Measurements from ENCODE around the gene PRRG2.

The PRRG2 gene

DNA sequence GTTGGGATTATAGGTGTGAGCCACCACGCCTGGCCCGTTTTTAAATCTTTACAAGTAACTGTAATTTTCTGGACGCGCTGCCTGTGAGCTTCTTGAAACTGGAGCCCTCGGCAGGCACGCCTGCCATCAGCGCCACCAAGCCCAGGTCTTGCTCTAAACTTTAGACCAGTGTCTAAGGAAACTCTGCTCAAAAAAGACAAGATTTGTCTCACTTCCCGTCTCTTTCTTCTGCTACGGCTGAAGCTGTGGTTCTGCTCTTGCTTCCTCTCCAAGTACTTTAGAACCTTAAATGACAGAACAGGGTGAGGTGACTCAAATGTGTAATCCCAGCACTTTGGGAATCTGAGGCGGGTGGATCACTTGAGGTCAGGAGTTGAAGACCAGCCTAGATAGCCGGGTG, 28.4 kb upstream of the PRRG2 start:
- no peak for DNase-seq (ENCODE audit: extremely low read depth, low read depth)
- TF ChIP-seq, protein P1, sequence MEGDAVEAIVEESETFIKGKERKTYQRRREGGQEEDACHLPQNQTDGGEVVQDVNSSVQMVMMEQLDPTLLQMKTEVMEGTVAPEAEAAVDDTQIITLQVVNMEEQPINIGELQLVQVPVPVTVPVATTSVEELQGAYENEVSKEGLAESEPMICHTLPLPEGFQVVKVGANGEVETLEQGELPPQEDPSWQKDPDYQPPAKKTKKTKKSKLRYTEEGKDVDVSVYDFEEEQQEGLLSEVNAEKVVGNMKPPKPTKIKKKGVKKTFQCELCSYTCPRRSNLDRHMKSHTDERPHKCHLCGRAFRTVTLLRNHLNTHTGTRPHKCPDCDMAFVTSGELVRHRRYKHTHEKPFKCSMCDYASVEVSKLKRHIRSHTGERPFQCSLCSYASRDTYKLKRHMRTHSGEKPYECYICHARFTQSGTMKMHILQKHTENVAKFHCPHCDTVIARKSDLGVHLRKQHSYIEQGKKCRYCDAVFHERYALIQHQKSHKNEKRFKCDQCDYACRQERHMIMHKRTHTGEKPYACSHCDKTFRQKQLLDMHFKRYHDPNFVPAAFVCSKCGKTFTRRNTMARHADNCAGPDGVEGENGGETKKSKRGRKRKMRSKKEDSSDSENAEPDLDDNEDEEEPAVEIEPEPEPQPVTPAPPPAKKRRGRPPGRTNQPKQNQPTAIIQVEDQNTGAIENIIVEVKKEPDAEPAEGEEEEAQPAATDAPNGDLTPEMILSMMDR (IDR thresholded peaks at IDR 0.05; ENCODE audit: low read depth, low read length, missing control alignments), result no peak
- no peak overlapping the region for H3K4me3 ChIP-seq (replicated peaks; ENCODE audit: low read depth, low read length)

DNA sequence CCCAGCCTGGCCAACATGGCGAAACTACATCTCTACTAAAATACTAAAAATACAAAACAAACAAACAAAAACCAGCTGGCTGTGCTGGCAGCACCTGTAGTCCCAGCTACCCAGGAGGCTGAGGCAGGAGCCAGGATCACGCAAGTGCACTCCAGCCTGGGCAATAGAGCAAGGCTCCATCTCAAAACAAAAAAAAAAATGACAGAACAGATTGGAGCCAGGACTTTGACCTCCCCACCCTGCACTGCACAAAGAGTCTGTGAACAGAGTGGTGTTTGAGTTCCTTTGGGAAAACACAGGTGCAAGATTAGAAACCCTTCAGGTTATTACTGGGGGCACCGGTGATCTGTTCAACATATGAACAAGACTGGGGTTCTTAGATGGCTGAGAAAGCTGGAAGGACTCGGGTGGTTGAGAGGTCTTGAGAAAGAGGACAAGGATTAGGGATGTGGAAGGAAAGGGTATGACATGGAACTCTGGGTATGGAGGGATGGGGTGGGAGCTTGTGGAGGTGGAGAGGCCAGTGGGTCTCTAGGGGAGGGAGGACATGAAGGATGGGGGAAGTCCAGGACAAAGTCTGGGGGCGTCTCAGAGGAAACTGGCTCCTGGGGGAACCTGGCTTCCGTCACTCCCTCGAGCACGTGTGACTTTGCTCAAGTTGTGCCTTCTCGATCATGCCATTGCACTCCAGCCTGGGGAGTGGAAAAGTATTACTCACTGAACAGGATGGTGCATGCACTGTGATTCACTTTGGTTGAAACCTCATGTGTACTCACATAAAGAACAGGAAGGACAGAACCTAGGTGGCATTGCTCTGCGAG, 27.5 kb upstream of the PRRG2 start:
- no peak overlapping the region for H3K4me3 ChIP-seq (replicated peaks; ENCODE audit: low read depth, low read length)
- TF ChIP-seq, protein P1 (IDR thresholded peaks at IDR 0.05; ENCODE audit: low read depth, low read length, missing control alignments), result no peak
- DNase-seq (ENCODE audit: extremely low read depth, low read depth), result no peak

DNA sequence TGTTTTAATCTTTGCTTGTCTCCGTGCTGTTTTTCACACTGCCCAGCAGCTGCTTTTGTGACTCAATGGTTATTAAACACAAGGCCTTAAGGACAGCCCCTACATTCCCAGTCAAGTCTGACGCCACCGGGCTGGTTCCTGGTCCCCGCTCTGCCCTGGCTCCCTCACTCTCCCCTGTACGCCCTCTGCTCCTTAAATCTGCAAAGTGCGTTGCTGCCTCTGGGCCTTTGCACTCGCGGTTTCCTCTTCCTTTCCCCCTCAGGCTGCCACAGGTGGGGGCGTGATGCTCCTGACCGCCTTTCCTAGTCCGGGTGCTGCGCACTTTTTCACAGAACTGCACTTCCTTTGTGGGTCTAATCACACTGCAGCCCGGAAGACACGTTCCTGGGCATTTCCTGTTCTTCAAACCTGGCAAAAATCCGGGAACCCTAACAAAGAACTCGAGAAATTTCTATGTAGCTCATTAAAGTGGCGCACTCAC, 26.4 kb upstream of the PRRG2 start:
- TF ChIP-seq, protein P1 (IDR thresholded peaks at IDR 0.05; ENCODE audit: low read depth, low read length, missing control alignments), result no peak
- H3K4me3 ChIP-seq (replicated peaks; ENCODE audit: low read depth, low read length), result no peak overlapping the region
- DNase-seq (ENCODE audit: extremely low read depth, low read depth), result no peak

DNA sequence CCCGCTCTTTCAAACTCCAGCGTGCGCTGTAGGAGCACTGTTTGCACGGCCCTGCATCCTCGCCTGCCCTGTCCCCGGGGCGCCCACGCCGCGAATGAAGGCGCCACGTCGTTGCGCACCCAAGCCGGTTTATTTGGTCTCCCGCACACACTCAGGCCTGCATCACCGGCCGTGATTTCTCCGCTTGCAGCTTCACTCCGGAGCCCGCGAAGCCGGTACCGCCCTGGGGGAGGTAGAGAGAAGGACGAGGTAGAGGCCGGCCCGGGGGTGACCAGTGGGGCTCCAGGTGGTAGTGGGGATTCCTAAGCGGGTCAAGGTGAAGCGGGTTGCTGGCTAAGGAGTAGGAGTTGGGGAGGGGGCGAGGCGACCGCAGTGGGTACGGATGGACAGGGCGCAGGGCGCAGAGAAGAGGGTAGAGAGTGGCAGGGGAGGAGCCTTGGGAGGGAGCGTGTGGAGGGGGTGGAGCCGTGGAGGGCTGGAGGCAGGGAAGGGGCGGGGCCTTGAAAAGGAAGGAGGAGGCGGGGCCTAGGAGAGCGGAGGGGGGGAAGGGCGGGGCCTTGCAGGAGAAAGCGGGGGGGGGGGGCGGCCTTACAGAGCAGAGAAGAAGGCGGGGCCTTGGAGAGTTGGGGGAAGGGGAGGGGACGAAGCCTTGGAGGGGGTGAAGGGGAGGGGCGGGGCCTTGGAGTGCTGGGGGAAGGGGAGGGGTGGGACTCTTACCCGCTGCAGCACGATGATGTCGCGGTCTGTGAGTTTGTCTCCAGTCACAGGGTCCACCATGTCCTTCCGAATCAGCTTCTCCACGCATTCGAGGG, 25.3 kb upstream of the PRRG2 start:
- no peak for DNase-seq (ENCODE audit: extremely low read depth, low read depth)
- no peak overlapping the region for H3K4me3 ChIP-seq (replicated peaks; ENCODE audit: low read depth, low read length)
- TF ChIP-seq, protein P1 (IDR thresholded peaks at IDR 0.05; ENCODE audit: low read depth, low read length, missing control alignments), result no peak

DNA sequence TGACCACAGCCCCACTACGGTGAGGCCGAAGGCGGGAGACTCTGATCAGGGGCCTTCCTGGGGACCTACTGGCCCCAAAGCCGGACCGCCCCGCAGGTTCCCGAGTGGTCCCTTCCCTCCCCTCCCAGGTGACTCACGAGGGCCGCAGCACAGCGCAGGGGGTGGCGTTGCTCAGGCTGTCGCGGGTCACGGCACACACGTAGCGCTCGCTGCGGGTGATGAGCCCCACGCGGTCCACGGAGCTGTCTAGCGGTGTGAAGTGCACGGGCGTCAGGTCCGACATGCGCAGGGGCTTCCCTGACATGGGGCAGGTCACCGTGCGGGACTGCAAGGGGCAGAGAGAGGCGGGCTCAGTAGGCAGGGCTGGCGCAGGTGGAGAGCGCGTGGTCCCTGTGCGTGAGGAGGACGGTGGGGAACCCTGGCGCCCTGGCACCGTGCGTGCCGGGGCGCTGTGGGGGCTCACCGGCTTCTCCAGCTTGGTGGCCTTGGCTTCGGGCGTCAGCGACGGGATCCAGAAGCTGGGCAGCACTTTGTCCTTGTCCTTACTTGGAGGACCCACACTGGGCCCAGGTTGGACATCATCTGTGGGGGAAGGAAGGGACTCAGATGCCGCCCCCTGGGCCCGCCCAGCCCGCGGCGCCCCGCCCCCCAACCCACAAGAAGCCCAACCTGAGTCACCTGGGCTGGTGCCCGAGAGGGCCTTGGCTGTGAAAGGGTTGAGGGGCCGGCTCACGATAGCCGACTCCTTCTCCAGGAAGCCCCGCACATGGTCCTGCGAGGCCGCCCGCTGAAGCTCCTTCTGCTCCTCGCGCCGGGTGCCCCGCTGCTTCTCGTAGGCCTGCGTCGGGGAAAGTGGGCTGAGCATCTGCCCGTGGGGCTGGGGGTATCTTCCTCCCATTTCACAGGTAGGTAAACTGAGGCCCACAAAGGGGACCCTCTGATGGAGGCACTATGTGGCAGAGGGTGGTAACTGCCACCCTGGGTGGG, 24.4 kb upstream of the PRRG2 start:
- no peak overlapping the region for H3K4me3 ChIP-seq (replicated peaks; ENCODE audit: low read depth, low read length)
- no peak for DNase-seq (ENCODE audit: extremely low read depth, low read depth)
- TF ChIP-seq, protein P1 (IDR thresholded peaks at IDR 0.05; ENCODE audit: low read depth, low read length, missing control alignments), result no peak

Data from HFF-Myc (cell line).